ENCODE results near the gene SHH. TPM values are rescaled to one million over a fixed set of nuclear protein-coding genes. Genes with fewer than 3 reads are reported as not detected.
A peak's percentile ranks its signal among the peaks of the same experiment; 100 is the strongest.

Gene SHH
- polyA plus RNA-seq, 3 donors: not detected

GRCh38 chr7:155804431-155804831 is 7.8 kb downstream of the SHH start:
- TF ChIP-seq, protein P1, sequence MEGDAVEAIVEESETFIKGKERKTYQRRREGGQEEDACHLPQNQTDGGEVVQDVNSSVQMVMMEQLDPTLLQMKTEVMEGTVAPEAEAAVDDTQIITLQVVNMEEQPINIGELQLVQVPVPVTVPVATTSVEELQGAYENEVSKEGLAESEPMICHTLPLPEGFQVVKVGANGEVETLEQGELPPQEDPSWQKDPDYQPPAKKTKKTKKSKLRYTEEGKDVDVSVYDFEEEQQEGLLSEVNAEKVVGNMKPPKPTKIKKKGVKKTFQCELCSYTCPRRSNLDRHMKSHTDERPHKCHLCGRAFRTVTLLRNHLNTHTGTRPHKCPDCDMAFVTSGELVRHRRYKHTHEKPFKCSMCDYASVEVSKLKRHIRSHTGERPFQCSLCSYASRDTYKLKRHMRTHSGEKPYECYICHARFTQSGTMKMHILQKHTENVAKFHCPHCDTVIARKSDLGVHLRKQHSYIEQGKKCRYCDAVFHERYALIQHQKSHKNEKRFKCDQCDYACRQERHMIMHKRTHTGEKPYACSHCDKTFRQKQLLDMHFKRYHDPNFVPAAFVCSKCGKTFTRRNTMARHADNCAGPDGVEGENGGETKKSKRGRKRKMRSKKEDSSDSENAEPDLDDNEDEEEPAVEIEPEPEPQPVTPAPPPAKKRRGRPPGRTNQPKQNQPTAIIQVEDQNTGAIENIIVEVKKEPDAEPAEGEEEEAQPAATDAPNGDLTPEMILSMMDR (IDR thresholded peaks at IDR 0.05): no peak
- Histone ChIP-seq H3K4me2 (replicated peaks; ENCODE audit: extremely low read depth, low read length, poor library complexity, severe bottlenecking) (peak overlapping the region; percentile 76), H3K9ac (ENCODE audit: insufficient read depth, low read length, poor library complexity, severe bottlenecking) (no peak overlapping the region), H3K36me3 (replicated peaks in 1 of 2; ENCODE audit: control insufficient read depth in 1 of 2, insufficient read depth in 2 of 2, low read length in 2 of 2) (no peaks in the 10 kb centered on the region), H3K79me2 (ENCODE audit: insufficient read depth, low read length) (no peaks in the 10 kb centered on the region), H3K9me3 (replicated peaks in 1 of 2; ENCODE audit: control insufficient read depth in 1 of 2, insufficient read depth in 1 of 2, low read length in 2 of 2) (peaks cover 0 to 5% of the 10 kb centered on the region in 2 donors), H3K27ac (ENCODE audit: low read depth in 1 of 2, low read length in 2 of 2) (no peak overlapping the region), H4K20me1 (ENCODE audit: insufficient read depth, low read length) (no peaks in the 10 kb centered on the region), H2AFZ (ENCODE audit: insufficient read depth, low read depth, low read length, poor library complexity, severe bottlenecking) (no peak overlapping the region), H3K27me3 (ENCODE audit: control insufficient read depth in 2 of 2, insufficient read depth in 2 of 2, low read length in 2 of 2) (peaks cover 62 to 92% of the 10 kb centered on the region in 2 donors), H3K4me3 (replicated peaks in 1 of 3; ENCODE audit: low read depth in 2 of 3, low read length in 3 of 3) (peak overlapping the region in 1 of 3 experiments; percentile 71), H3K4me1 (ENCODE audit: control insufficient read depth in 1 of 2, insufficient read depth in 2 of 2, low read length in 2 of 2) (peaks cover 29 to 50% of the 10 kb centered on the region in 2 donors)
- DNase-seq: no peak
- Mint-ChIP-seq H3K9me3 (peaks cover 0 to 22% (median 8%) of the 10 kb centered on the region in 7 donors), H3K27me3 (ENCODE audit: low read depth in 3 of 3) (peaks cover 80 to 94% (median 83%) of the 10 kb centered on the region in 3 donors), H3K4me3 (peak overlapping the region in 1 of 2 donors; percentile 84), H3K27ac (no peak overlapping the region), H3K36me3 (no peaks in the 10 kb centered on the region), H3K4me1 (peaks cover 28% of the 10 kb centered on the region)
- WGBS (ENCODE audit: insufficient coverage): 7% methylated on average over 14 of the region's 17 CpGs
- intact Hi-C loops (cut with micrococcal nuclease): no loop called here

DNA sequence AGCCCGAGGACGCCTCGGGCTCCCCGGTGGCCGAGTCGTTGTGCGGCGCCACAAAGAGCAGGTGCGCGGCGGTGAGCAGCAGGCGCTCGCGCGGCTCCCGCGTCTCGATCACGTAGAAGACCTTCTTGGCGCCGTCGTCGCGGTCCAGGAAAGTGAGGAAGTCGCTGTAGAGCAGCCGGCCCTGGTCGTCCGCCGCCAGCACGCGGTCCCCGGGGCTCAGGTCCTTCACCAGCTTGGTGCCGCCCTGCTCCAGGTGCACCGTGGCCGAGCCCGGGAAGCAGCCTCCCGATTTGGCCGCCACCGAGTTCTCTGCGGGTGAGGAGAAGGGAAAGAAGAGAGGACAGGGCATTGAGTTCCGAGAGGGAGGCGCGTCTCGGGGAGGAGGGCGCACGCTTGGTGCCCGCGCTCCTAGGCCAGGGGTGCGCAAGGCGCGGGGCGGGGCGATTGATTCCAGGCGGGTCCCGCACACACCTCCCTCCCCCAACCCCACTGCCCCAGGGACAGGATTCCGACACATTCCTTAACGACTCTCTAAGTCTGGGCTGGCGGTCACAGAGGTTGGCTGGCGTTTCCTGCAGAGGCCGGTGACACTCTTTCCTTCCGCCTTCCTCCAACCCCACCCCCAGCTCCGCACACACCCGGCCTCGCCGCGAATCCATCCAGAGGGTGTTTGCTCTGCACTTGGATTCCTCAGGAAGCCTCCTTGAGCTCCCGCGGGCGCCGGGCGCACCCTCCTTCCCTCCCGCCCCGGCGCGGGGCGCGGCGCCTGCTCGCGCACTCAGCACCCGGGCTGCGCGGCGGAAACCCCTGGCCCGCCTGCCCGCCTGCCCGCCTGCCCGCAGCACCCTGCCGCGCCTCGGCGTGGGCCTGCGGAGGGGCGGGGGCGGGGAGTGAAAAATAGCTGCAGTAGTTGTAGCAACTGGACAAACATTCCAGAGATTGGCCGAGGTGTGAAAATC is 8.6 kb downstream of the SHH start:
- Histone ChIP-seq H3K9me3 (replicated peaks in 1 of 2; ENCODE audit: control insufficient read depth in 1 of 2, insufficient read depth in 1 of 2, low read length in 2 of 2) (peaks cover 0 to 5% of the 10 kb centered on the region in 2 donors), H4K20me1 (ENCODE audit: insufficient read depth, low read length) (no peaks in the 10 kb centered on the region), H3K79me2 (ENCODE audit: insufficient read depth, low read length) (no peaks in the 10 kb centered on the region), H3K36me3 (replicated peaks in 1 of 2; ENCODE audit: control insufficient read depth in 1 of 2, insufficient read depth in 2 of 2, low read length in 2 of 2) (no peaks in the 10 kb centered on the region), H3K9ac (ENCODE audit: insufficient read depth, low read length, poor library complexity, severe bottlenecking) (no peak overlapping the region), H3K27me3 (ENCODE audit: control insufficient read depth in 2 of 2, insufficient read depth in 2 of 2, low read length in 2 of 2) (peaks cover 62 to 92% of the 10 kb centered on the region in 2 donors), H3K27ac (ENCODE audit: low read depth in 1 of 2, low read length in 2 of 2) (no peak overlapping the region), H3K4me3 (replicated peaks in 1 of 3; ENCODE audit: low read depth in 2 of 3, low read length in 3 of 3) (peak overlapping the region; percentile 29 to 71 (median 34)), H3K4me1 (ENCODE audit: control insufficient read depth in 1 of 2, insufficient read depth in 2 of 2, low read length in 2 of 2) (peaks cover 28 to 50% of the 10 kb centered on the region in 2 donors), H2AFZ (ENCODE audit: insufficient read depth, low read depth, low read length, poor library complexity, severe bottlenecking) (peak overlapping the region; percentile 61), H3K4me2 (replicated peaks; ENCODE audit: extremely low read depth, low read length, poor library complexity, severe bottlenecking) (peak overlapping the region; percentile 76)
- TF ChIP-seq, protein P1 (IDR thresholded peaks at IDR 0.05): no peak
- H3K9me3 Mint-ChIP-seq: peaks cover 0 to 24% (median 7%) of the 10 kb centered on the region in 7 donors
- peak overlapping the region; percentile 80 to 96 for H3K4me3 Mint-ChIP-seq
- peak overlapping the region in 1 of 7 donors; percentile 78 for H3K27ac Mint-ChIP-seq
- intact Hi-C loops (cut with micrococcal nuclease): no loop called here
- peaks cover 31% of the 10 kb centered on the region for H3K4me1 Mint-ChIP-seq
- H3K36me3 Mint-ChIP-seq: no peaks in the 10 kb centered on the region
- no peak for DNase-seq
- H3K27me3 Mint-ChIP-seq (ENCODE audit: low read depth in 3 of 3): peaks cover 80 to 94% (median 83%) of the 10 kb centered on the region in 3 donors
- under 1% methylated on average over 90 of the region's 96 CpGs for WGBS (ENCODE audit: insufficient coverage)
